HTERT RPE-1 (cell line): ENCODE data around the gene BOD1.

Experiments used
- in situ Hi-C: fragments of 300-500 bp; cut with MboI; formaldehyde crosslinking; loops from 4 replicates; pipeline ENCODE4 v1.14.3; 2020; ENCODE audit warnings: low sequenced_read_pairs

BOD1 gene

DNA sequence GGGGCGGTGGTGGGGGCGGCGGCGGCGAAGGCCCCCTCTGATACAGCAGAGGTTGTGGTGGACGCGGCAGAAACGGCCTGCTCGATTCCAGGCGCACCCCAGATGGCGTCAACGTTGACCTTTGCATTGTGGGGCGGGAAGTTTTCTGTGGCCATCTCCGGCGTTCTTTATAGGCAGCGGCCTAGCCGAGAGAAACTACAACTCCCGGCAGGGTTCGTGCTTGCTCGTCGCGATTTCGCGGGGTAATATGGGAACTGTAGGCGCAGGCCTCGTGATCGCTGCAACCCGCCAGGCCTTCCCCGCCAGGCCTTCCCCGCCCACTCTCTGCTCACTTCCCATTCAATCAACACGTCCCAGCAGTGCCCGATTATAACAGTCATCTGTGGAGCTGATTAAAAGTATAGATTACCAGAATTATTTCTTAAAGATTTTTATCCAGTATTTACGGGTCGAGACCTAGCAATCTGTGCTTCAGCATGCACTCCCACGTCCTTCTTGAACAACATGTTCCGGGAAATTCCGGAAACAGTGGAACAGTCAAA, at the start of gene BOD1:
TSS of gene BOD1 (minus strand) at position 74 of the 542 bp plus-strand sequence. CDS start 214 bp downstream, outside the sequence.
- in situ Hi-C loops, result loop anchor here (25.0 kb wide), 1 partner anchor 346 kb away; no protein-coding TSS in a partner anchor

GRCh38 chr5:173665326-173665725, 48.9 kb upstream of the BOD1 start:
- in situ Hi-C loops, result no loop called here

DNA sequence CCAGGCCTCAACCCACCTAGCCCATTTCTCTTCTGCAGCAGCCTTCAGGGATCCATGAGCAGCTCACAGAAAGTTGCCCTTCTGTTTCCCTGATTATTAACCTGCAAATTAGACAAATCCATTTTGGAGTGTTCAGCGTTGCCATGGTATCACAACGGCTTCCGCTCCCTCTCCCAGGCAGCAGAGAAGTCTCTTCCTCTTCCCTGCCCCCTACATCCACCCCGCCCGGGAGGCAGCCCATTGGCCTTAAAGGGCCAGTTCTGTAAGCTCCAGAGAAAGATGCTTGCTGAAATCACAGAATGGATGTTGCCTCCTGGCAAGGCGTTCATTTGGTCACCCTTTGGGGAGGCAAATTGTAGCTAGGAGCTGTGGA, 47.7 kb upstream of the BOD1 start:
- in situ Hi-C loops, result no loop called here

- in situ Hi-C loops, result no loop called here
These were observed 47.1 kb upstream of the BOD1 start for GRCh38 chr5:173663352-173664153.

- in situ Hi-C loops, result no loop called here
These were observed 46.3 kb upstream of the BOD1 start for GRCh38 chr5:173662581-173663351.

- in situ Hi-C loops, result no loop called here
These were observed 44.2 kb upstream of the BOD1 start for GRCh38 chr5:173660481-173661280.

DNA sequence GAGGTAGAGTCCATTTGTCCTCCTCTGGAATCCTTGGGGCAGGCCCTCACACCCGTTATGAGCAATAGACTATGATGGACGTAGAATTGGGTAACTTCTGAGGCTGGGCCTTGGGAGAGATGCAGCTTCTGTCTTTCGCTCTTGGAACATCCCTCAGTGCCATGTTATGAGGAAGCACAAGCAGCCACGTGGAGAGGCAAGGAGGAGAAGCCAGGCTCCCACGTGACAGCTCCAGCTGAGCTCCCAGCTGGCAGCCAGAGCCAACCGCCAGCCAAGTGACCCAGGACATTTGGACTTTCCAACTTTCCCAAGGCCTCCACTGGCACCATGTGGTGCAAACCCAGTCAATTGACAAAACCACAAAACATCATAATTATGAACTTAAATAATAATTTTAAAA, 43.0 kb upstream of the BOD1 start:
- in situ Hi-C loops, result no loop called here

DNA sequence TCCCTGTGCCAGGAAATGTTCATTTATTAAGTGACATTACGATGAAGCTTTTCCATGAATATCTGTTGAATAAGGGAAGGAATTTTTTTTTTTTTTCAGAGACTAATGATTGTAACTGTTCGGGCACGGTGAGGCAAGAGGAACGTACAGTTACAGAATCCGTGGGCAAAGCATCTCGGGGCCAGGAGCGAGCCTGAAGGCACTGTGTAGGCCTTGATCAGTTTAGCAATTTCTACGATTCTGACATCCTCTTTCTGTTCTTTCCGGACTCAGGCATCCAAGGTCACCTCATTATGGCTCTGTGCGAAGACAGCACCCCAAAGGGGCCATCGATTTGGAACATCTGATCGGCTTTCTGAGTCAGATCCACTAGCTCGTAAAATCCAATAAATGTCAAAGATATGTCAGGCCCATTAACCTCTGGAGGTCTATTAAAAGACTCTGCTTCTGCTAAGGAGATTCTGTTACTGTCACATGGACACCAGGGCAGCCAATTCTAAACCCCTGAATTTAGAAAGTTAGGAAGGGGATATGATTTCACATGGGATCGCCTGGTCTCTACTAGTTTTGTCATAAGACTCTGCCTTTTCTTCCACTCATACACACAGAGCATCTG, 41.4 kb upstream of the BOD1 start:
- in situ Hi-C loops, result no loop called here

DNA sequence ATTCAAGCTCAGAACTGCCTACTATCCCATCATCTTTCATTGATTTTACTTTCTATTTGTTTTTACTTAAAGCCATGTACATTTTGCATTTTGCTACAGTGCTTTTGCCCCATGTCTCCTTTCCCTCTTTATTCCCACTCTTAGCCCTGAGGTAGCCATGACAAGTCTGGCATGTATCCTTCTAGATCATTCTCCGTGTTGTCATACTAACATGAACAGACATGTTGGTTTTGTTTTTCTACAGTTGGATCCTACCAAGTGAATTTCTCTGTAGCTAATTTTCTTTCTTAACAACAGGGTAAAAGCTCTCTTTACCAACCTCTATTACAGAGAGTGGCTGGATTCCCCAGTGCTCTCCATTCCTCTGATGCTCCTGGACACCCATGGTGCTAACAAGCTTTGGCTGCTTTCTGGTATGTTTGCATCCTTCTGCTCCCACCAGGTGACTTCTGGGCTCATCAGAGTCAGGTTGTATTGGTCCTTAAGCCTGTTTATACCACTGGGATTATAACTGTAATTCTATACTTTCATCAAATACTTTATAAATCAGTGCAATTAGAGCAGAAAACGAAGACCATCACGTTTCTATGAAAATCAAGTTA, 38.8 kb upstream of the BOD1 start:
- in situ Hi-C loops, result no loop called here

GRCh38 chr5:173653822-173654523, 37.5 kb upstream of the BOD1 start:
- in situ Hi-C loops, result no loop called here

- in situ Hi-C loops, result no loop called here
These were observed 31.9 kb upstream of the BOD1 start for GRCh38 chr5:173648308-173648866.

- in situ Hi-C loops, result no loop called here
These were observed 30.2 kb upstream of the BOD1 start for GRCh38 chr5:173646692-173647091.

- in situ Hi-C loops, result no loop called here
These were observed 29.6 kb upstream of the BOD1 start for GRCh38 chr5:173645890-173646574.

DNA sequence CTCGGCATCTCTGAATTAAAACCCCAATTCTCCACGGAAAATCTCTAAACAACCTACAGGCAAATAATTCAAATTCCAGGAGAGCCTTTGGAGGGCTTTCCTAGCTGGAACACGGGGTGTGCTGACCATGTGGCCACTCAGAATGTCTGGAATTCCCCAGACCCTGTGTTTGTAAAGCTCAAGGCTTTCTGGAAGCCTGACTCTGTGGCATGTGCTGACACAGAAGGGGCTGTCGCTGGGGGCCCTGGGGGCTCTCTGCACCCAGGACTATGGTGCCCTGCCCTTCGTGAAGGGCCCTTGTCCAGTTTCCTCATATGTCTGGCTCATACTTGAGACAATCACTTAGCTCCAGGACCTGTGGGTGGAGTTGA, 29.0 kb upstream of the BOD1 start:
- in situ Hi-C loops, result no loop called here

- in situ Hi-C loops, result no loop called here
These were observed 28.4 kb upstream of the BOD1 start for GRCh38 chr5:173644673-173645436.

GRCh38 chr5:173643964-173644363, 27.5 kb upstream of the BOD1 start:
- in situ Hi-C loops, result no loop called here

- in situ Hi-C loops, result no loop called here
These were observed 26.5 kb upstream of the BOD1 start for GRCh38 chr5:173642895-173643481.
